BE2C (cell line): ENCODE measurements around the gene ZNF768.

Experiments
- DNase-seq: peaks from one replicate; pipeline ENCODE4 v3.0.0-alpha.2; 2020
- H3K27me3 ChIP-seq: fragments of 250-450 bp; sonication (Bioruptor Pico); 2 replicates; pipeline ENCODE4 v1.5.1; 2020; ENCODE audit warnings: mild to moderate bottlenecking
- H3K36me3 ChIP-seq: fragments of 250-450 bp; sonication (Bioruptor Pico); 2 replicates; pipeline ENCODE4 v1.5.1; 2020; ENCODE audit warnings: mild to moderate bottlenecking
- H3K4me1 ChIP-seq: fragments of 250-450 bp; sonication (Bioruptor Pico); 2 replicates; pipeline ENCODE4 v1.5.1; 2020
- H3K4me3 ChIP-seq: 2 replicates; pipeline ENCODE4 v1.5.1; 2011; ENCODE audit warnings: low read depth, low read length
- H3K9me3 ChIP-seq: fragments of 250-450 bp; sonication (Bioruptor Pico); 2 replicates; pipeline ENCODE4 v1.5.1; 2020
- CTCF ChIP-seq: IDR thresholded peaks from 2 replicates; pipeline ENCODE4 v1.5.1; 2012; ENCODE audit warnings: mild to moderate bottlenecking, low read depth, low read length

The ZNF768 gene

GRCh38 chr16:30511509-30511908 lies 14.9 kb downstream of the ZNF768 start:
- no peaks in the 10 kb centered on the region for H3K27me3 ChIP-seq
- DNase-seq = no peak
- no peaks in the 10 kb centered on the region for H3K36me3 ChIP-seq
- H3K4me1 ChIP-seq = no peaks in the 10 kb centered on the region
- no peak for TF ChIP-seq CTCF
- peaks cover 4% of the 10 kb centered on the region for H3K9me3 ChIP-seq
- no peak overlapping the region for H3K4me3 ChIP-seq

GRCh38 chr16:30510376-30510938 lies 15.9 kb downstream of the ZNF768 start:
- DNase-seq = no peak
- H3K4me3 ChIP-seq = no peak overlapping the region
- H3K27me3 ChIP-seq = no peaks in the 10 kb centered on the region
- H3K9me3 ChIP-seq = peaks cover 4% of the 10 kb centered on the region
- no peaks in the 10 kb centered on the region for H3K4me1 ChIP-seq
- H3K36me3 ChIP-seq = no peaks in the 10 kb centered on the region
- TF ChIP-seq CTCF = no peak

GRCh38 chr16:30509081-30509765 lies 17.1 kb downstream of the ZNF768 start:
- Histone ChIP-seq H3K4me1 (no peaks in the 10 kb centered on the region), H3K9me3 (peaks cover 4% of the 10 kb centered on the region), H3K27me3 (no peaks in the 10 kb centered on the region), H3K36me3 (no peaks in the 10 kb centered on the region), H3K4me3 (no peak overlapping the region)
- no peak for DNase-seq
- no peak for TF ChIP-seq CTCF

- Histone ChIP-seq H3K4me3 (no peak overlapping the region), H3K9me3 (no peaks in the 10 kb centered on the region), H3K4me1 (no peaks in the 10 kb centered on the region), H3K27me3 (no peaks in the 10 kb centered on the region), H3K36me3 (no peaks in the 10 kb centered on the region)
- no peak for TF ChIP-seq CTCF
- DNase-seq = no peak
Measured at GRCh38 chr16:30503403-30504296, 22.7 kb downstream of the ZNF768 start.

GRCh38 chr16:30499284-30499683 lies 27.1 kb downstream of the ZNF768 start:
- DNase-seq = no peak
- TF ChIP-seq CTCF = no peak
- Histone ChIP-seq H3K4me1 (no peaks in the 10 kb centered on the region), H3K36me3 (no peaks in the 10 kb centered on the region), H3K9me3 (no peaks in the 10 kb centered on the region), H3K27me3 (no peaks in the 10 kb centered on the region), H3K4me3 (no peak overlapping the region)
